Mesenchymal stem cell (in vitro differentiated cells and primary cell): ENCODE measurements around the gene PARN.
A peak's percentile ranks its signal among the peaks of the same experiment; 100 is the strongest.

Experiments used
- DNase-seq: peaks from one replicate; pipeline ENCODE4 v3.0.0-alpha.2; 2013
- H2AFZ ChIP-seq: one replicate; pipeline ENCODE4 v1.6.1; 2013; ENCODE audit warnings: low read depth, mild to moderate bottlenecking, control low read depth, inconsistent platforms, low read length, moderate library complexity
- H2AK5ac ChIP-seq: 2 replicates; pipeline ENCODE4 v1.6.1; 2013; ENCODE audit warnings: low read length, moderate library complexity, mild to moderate bottlenecking, inconsistent platforms; ENCODE audit not compliant: severe bottlenecking
- H2BK120ac ChIP-seq: one replicate; pipeline ENCODE4 v1.6.1; 2013; ENCODE audit warnings: low read depth, mild to moderate bottlenecking, inconsistent platforms, low read length, moderate library complexity
- H2BK12ac ChIP-seq, 2 experiments: one replicate each; pipeline ENCODE4 v1.6.1; 2013; ENCODE audit warnings: inconsistent platforms in 2 of 2, low read length in 2 of 2, mild to moderate bottlenecking in 2 of 2, moderate library complexity in 2 of 2, control low read depth in 1 of 2
- H2BK15ac ChIP-seq: one replicate; pipeline ENCODE4 v1.6.1; 2013; ENCODE audit warnings: mild to moderate bottlenecking, low read depth, inconsistent platforms; ENCODE audit not compliant: poor library complexity, severe bottlenecking
- H2BK5ac ChIP-seq: 2 replicates; pipeline ENCODE4 v1.6.1; 2013; ENCODE audit warnings: low read depth, mild to moderate bottlenecking, low read length, control low read depth, inconsistent platforms; ENCODE audit not compliant: poor library complexity, severe bottlenecking
- H3K14ac ChIP-seq, 2 experiments: one replicate each; pipeline ENCODE4 v1.6.1; 2013; ENCODE audit warnings: inconsistent platforms in 2 of 2, low read length in 2 of 2, control low read depth in 1 of 2, mild to moderate bottlenecking in 1 of 2, moderate library complexity in 1 of 2
- H3K18ac ChIP-seq, 2 experiments: one replicate each; pipeline ENCODE4 v1.6.1; 2013; ENCODE audit warnings: inconsistent platforms in 2 of 2, low read length in 2 of 2, control low read depth in 1 of 2, low read depth in 1 of 2, mild to moderate bottlenecking in 1 of 2
- H3K23ac ChIP-seq, 2 experiments: one replicate each; pipeline ENCODE4 v1.6.1; 2013; ENCODE audit warnings: inconsistent platforms in 2 of 2, low read length in 2 of 2, mild to moderate bottlenecking in 2 of 2, moderate library complexity in 2 of 2, control low read depth in 1 of 2
- H3K27ac ChIP-seq: 2 replicates; pipeline ENCODE4 v1.5.1; 2013; ENCODE audit warnings: mild to moderate bottlenecking, moderate library complexity, low read length, control low read depth, inconsistent platforms; ENCODE audit not compliant: poor library complexity, severe bottlenecking
- H3K27me3 ChIP-seq, 2 experiments: 2 replicates each; pipeline versions ENCODE4 v1.6.1 to v1.7.0; 2013; ENCODE audit warnings: low read length in 2 of 2, mild to moderate bottlenecking in 2 of 2, moderate library complexity in 2 of 2, control low read depth in 1 of 2, inconsistent platforms in 1 of 2; ENCODE audit not compliant: control insufficient read depth in 1 of 2, insufficient read depth in 1 of 2
- H3K36me3 ChIP-seq, 2 experiments: 2 replicates each; pipeline versions ENCODE4 v1.6.1 to v1.7.0; 2013; ENCODE audit warnings: low read length in 2 of 2, control low read depth in 1 of 2, inconsistent platforms in 1 of 2, low read depth in 1 of 2, mild to moderate bottlenecking in 1 of 2; ENCODE audit not compliant: insufficient read depth in 2 of 2, control insufficient read depth in 1 of 2
- H3K4ac ChIP-seq, 2 experiments: one replicate each; pipeline ENCODE4 v1.6.1; 2013; ENCODE audit warnings: inconsistent platforms in 2 of 2, low read length in 2 of 2, mild to moderate bottlenecking in 2 of 2, moderate library complexity in 2 of 2, control low read depth in 1 of 2, low read depth in 1 of 2
- H3K4me1 ChIP-seq: 2 replicates; pipeline ENCODE4 v1.6.1; 2013; ENCODE audit warnings: low read depth, low read length, control low read depth; ENCODE audit not compliant: control insufficient read depth, insufficient read depth
- H3K4me2 ChIP-seq: 2 replicates; pipeline ENCODE4 v1.6.1; 2013; ENCODE audit warnings: low read length, mild to moderate bottlenecking, inconsistent platforms; ENCODE audit not compliant: poor library complexity, severe bottlenecking
- H3K4me3 ChIP-seq, 2 experiments: 2 replicates each; pipeline versions ENCODE4 v1.5.1 to v1.7.0; 2013; ENCODE audit warnings: low read length in 2 of 2, mild to moderate bottlenecking in 2 of 2, control low read depth in 1 of 2, low read depth in 1 of 2; ENCODE audit not compliant: insufficient read depth in 1 of 2
- H3K79me1 ChIP-seq: replicated peaks from 2 replicates; pipeline ENCODE4 v1.6.1; 2013; ENCODE audit warnings: mild to moderate bottlenecking, control low read depth, low read length, inconsistent platforms; ENCODE audit not compliant: poor library complexity, severe bottlenecking
- H3K9ac ChIP-seq: 2 replicates; pipeline ENCODE4 v1.7.0; 2013; ENCODE audit warnings: mild to moderate bottlenecking, low read length, moderate library complexity
- H3K9me3 ChIP-seq: 2 replicates; pipeline ENCODE4 v1.7.0; 2013; ENCODE audit warnings: mild to moderate bottlenecking, low read length; ENCODE audit not compliant: control insufficient read depth
- H4K8ac ChIP-seq: one replicate; pipeline ENCODE4 v1.6.1; 2013; ENCODE audit warnings: inconsistent platforms, mild to moderate bottlenecking, low read length, moderate library complexity
- H4K91ac ChIP-seq: one replicate; pipeline ENCODE4 v1.6.1; 2013; ENCODE audit warnings: mild to moderate bottlenecking, low read length, inconsistent platforms
- WGBS: methylation state at CpG from one replicate; pipeline ENCODE4 v1.1.7; 2013; ENCODE audit warnings: mixed read lengths; 5-methylcytosine and 5-hydroxymethylcytosine counted together

The PARN gene

DNA sequence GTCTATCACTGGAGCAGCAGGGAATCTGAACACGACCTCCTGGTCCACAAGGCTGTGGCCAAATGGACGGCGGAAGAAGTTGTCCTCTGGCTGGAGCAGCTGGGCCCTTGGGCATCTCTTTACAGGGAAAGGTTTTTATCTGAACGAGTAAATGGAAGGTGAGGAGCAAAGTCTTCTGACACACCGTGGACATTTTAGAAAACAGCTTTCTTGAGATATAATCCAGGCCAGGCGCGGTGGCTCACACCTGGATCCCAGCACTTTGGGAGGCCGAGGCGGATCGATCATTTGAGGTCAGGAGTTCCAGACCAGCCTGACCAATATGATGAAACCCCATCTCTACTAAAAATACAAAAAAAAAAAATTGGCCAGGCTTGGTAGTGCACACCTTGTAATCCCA lies 19.8 kb upstream of the PARN start:
- 97% methylated on average over 10 of the region's 10 CpGs for WGBS
- Histone ChIP-seq H2BK15ac (no peak overlapping the region), H2AK5ac (no peak overlapping the region), H2BK5ac (no peak overlapping the region), H3K4ac (no peak overlapping the region), H3K27ac (no peak overlapping the region), H4K8ac (no peak overlapping the region), H3K9me3 (no peaks in the 10 kb centered on the region), H3K18ac (no peak overlapping the region), H2AFZ (no peak overlapping the region), H3K14ac (no peak overlapping the region), H3K9ac (no peak overlapping the region), H3K79me1 (peaks cover 29% of the 10 kb centered on the region), H3K36me3 (peaks cover 62 to 85% of the 10 kb centered on the region in 2 experiments), H3K4me1 (no peaks in the 10 kb centered on the region), H3K27me3 (no peaks in the 10 kb centered on the region), H4K91ac (no peak overlapping the region), H3K4me2 (no peak overlapping the region), H2BK120ac (no peak overlapping the region), H3K4me3 (no peak overlapping the region), H3K23ac (no peak overlapping the region), H2BK12ac (no peak overlapping the region)
- DNase-seq = no peak

DNA sequence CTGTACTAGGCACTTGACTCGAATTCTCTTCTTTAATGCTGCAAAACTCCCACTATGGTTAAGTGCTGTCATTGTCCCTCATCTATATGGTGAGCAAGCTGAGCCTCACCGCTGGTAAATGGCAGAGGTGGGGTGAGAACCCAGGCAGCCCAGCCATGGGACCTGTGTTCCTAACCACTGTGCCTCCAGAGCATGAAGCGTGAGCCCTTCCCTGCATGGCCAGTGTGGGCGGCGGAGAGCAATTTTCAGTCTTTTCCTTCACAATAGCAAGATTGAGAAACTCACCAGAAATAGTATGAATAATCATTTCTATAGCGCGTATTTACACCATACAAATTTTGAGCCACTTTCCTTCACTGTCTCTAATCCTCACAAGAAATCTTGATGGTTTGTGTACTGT lies 11.9 kb upstream of the PARN start:
- no peak overlapping the region for H3K4ac ChIP-seq
- H4K91ac ChIP-seq = no peak overlapping the region
- H3K4me3 ChIP-seq = no peak overlapping the region
- no peak overlapping the region for H2BK12ac ChIP-seq
- peaks cover 9% of the 10 kb centered on the region for H3K79me1 ChIP-seq
- no peak overlapping the region for H2BK5ac ChIP-seq
- H3K4me1 ChIP-seq = peaks cover 7% of the 10 kb centered on the region
- no peak overlapping the region for H3K9ac ChIP-seq
- no peak overlapping the region for H2BK120ac ChIP-seq
- no peak overlapping the region for H2AK5ac ChIP-seq
- DNase-seq = peak; percentile 5
- H3K27ac ChIP-seq = no peak overlapping the region
- no peak overlapping the region for H3K23ac ChIP-seq
- H3K9me3 ChIP-seq = no peaks in the 10 kb centered on the region
- no peak overlapping the region for H2BK15ac ChIP-seq
- WGBS = 93% methylated on average over 7 of the region's 7 CpGs
- H2AFZ ChIP-seq = no peak overlapping the region
- no peak overlapping the region for H3K14ac ChIP-seq
- no peak overlapping the region for H3K18ac ChIP-seq
- H3K36me3 ChIP-seq = peaks cover 33 to 72% of the 10 kb centered on the region in 2 experiments
- no peak overlapping the region for H3K4me2 ChIP-seq
- H4K8ac ChIP-seq = no peak overlapping the region
- H3K27me3 ChIP-seq = no peaks in the 10 kb centered on the region

DNA sequence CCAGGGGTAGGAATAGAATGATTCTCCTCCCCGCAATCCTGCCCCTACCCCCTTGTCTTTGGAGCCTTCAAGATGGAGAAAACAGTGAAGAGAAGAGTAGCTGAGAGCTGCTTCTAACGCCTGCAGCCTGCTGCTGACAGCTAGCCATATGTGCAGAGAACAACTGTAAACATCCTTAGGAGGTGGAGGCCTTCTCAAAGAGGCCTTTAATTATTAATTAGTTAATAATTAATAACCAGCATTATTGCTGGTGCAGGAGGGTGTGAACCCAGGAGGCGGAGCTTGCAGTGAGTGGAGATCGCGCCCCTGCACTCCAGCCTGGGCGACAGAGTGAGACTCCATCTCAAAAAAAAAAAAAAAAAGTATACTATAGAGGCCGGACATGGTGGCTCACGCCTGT lies 11.1 kb upstream of the PARN start:
- H3K14ac ChIP-seq = no peak overlapping the region
- H3K27ac ChIP-seq = no peak overlapping the region
- H3K4me2 ChIP-seq = no peak overlapping the region
- no peak overlapping the region for H3K23ac ChIP-seq
- no peak overlapping the region for H2AK5ac ChIP-seq
- DNase-seq = no peak
- H3K36me3 ChIP-seq = peaks cover 26 to 66% of the 10 kb centered on the region in 2 experiments
- H3K79me1 ChIP-seq = peaks cover 9% of the 10 kb centered on the region
- no peak overlapping the region for H2BK120ac ChIP-seq
- no peaks in the 10 kb centered on the region for H3K27me3 ChIP-seq
- H2AFZ ChIP-seq = no peak overlapping the region
- H4K91ac ChIP-seq = no peak overlapping the region
- H3K4me3 ChIP-seq = no peak overlapping the region
- H3K18ac ChIP-seq = no peak overlapping the region
- H3K9ac ChIP-seq = no peak overlapping the region
- no peaks in the 10 kb centered on the region for H3K9me3 ChIP-seq
- H4K8ac ChIP-seq = no peak overlapping the region
- no peak overlapping the region for H2BK12ac ChIP-seq
- H3K4me1 ChIP-seq = peaks cover 7% of the 10 kb centered on the region
- H3K4ac ChIP-seq = no peak overlapping the region
- WGBS = 95% methylated on average over 8 of the region's 8 CpGs
- no peak overlapping the region for H2BK5ac ChIP-seq
- no peak overlapping the region for H2BK15ac ChIP-seq

- Histone ChIP-seq H3K79me1 (peaks cover 7% of the 10 kb centered on the region), H4K91ac (no peak overlapping the region), H3K14ac (no peak overlapping the region), H3K4ac (no peak overlapping the region), H2BK15ac (no peak overlapping the region), H3K27me3 (no peaks in the 10 kb centered on the region), H4K8ac (no peak overlapping the region), H2AK5ac (no peak overlapping the region), H3K27ac (no peak overlapping the region), H3K18ac (no peak overlapping the region), H3K36me3 (peaks cover 21 to 60% of the 10 kb centered on the region in 2 experiments), H3K9me3 (no peaks in the 10 kb centered on the region), H3K4me3 (no peak overlapping the region), H2BK5ac (no peak overlapping the region), H2AFZ (no peak overlapping the region), H3K9ac (no peak overlapping the region), H2BK12ac (no peak overlapping the region), H2BK120ac (no peak overlapping the region), H3K23ac (no peak overlapping the region), H3K4me1 (peaks cover 7% of the 10 kb centered on the region), H3K4me2 (no peak overlapping the region)
- DNase-seq = no peak
- WGBS = 99% methylated on average over 10 of the region's 10 CpGs
Measured at GRCh38 chr16:14640538-14640937, 10.5 kb upstream of the PARN start.
